Pancreas (tissue), 10 donors: ENCODE measurements around the gene IFI44. TPM values are rescaled to one million over a fixed set of nuclear protein-coding genes. Genes with fewer than 3 reads are reported as not detected.
A peak's percentile ranks its signal among the peaks of the same experiment; 100 is the strongest.

Experiments used
- ATAC-seq, 4 donors: fragments of 200-7000 bp; cut with Tn5 transposase; one replicate each; pipeline versions ENCODE4 v1.8.0 to v1.9.1; 2020; ENCODE audit warnings: mild to moderate bottlenecking in 4 of 4, moderate library complexity in 4 of 4
- DNase-seq, 6 donors: peaks; one replicate each; pipeline ENCODE4 v3.0.0-alpha.2; 2020
- FAIRE-seq: peaks from 2 replicates; lab custom pipeline; 2012; peaks lifted over from hg19 to GRCh38; lab: Jason Lieb, UNC
- H3K27ac ChIP-seq, 4 donors: fragments of 200-600 bp; sonication (generic); 1 replicate in 3 of 4; 2 replicates in 1 of 4; pipeline versions ENCODE4 v1.5.0 to v1.8.0; 2020
- H3K27me3 ChIP-seq, 4 donors: fragments of 200-600 bp; one replicate each; pipeline ENCODE4 v1.8.0; 2021
- H3K36me3 ChIP-seq, 3 donors: fragments of 200-600 bp; sonication (generic) in 1 of 3; one replicate each; pipeline versions ENCODE4 v1.5.0 to v1.8.0; 2020 to 2021
- H3K4me1 ChIP-seq, 3 donors: fragments of 200-600 bp; one replicate each; pipeline ENCODE4 v1.8.0; 2021
- H3K4me3 ChIP-seq, 4 donors: fragments of 200-600 bp; sonication (generic) in 2 of 4; one replicate each; pipeline versions ENCODE4 v1.5.0 to v1.8.0; 2020 to 2021
- H3K9me3 ChIP-seq, 4 donors: fragments of 200-600 bp; one replicate each; pipeline ENCODE4 v1.8.0; 2021
- CTCF ChIP-seq, 4 donors: fragments of 200-600 bp; sonication (generic) in 3 of 4; IDR thresholded peaks; one replicate each; pipeline versions ENCODE4 v1.5.0 to v1.8.0; 2021; ENCODE audit warnings: antibody characterized with exemption in 4 of 4
- WGBS, 2 donors: extraction: QIAGEN DNeasy Blood & Tissue Kit; methylation state at CpG; one replicate each; pipeline ENCODE4 v1.1.7; 2013; 5-methylcytosine and 5-hydroxymethylcytosine counted together
- intact Hi-C, 3 donors: fragments of 100-400 bp; cut with DNase I; formaldehyde crosslinking; loops; one replicate each; pipeline versions ENCODE4 v1.11.1 to v1.14.2; 2022
- polyA plus RNA-seq, 2 donors: library from polyadenylated mRNA; stranded (reverse); fragments of 200-250 nt; gene quantifications; one replicate each; pipeline ENCODE4 v1.2.3, GENCODE V29; 2013
- total RNA-seq, 6 donors: library from RNA; stranded (reverse); fragmentation: NEBNext Ultra II Directional in 4 of 6; extraction: Animal tissue kit (Norgen Biotek cat#: 25700) in 4 of 6; gene quantifications; one replicate each; pipeline versions ENCODE4 v1.2.1 to v1.2.4, GENCODE V29; 2021 to 2023
- donor health status: healthy with polysubstance abuse.
- donor health status: DM: no; HTN: no; CAD: no; lungs with moderate emphysema.
- donor health status: DM: no; HTN: no; CAD: no.
- donor health status: control.
- donor health status: control.
- donor health status: Bipolar disorder and iron deficiency.
- donor health status: DM: yes; HTN: yes; CAD: no.
- donor health status: DM: no; HTN: no; CAD: no.
- donor health status: DM: no; HTN: no; CAD: no.
- donor health status: DM: yes; HTN: yes; CAD: no.

The IFI44 gene
- total and polyA plus RNA-seq, 8 donors, result 2.5 to 17.6 (median 8.0) TPM

GRCh38 chr1:78641558-78641957, 8.1 kb upstream of the IFI44 start:
- Histone ChIP-seq H3K9me3 (no peaks in the 10 kb centered on the region), H3K27me3 (no peaks in the 10 kb centered on the region), H3K4me3 (no peak overlapping the region), H3K4me1 (no peaks in the 10 kb centered on the region), H3K36me3 (no peaks in the 10 kb centered on the region), H3K27ac (no peak overlapping the region)
- no peak for TF ChIP-seq CTCF (IDR thresholded peaks at IDR 0.05)
- ATAC-seq (no peak), DNase-seq (no peak), FAIRE-seq (no peak)
- intact Hi-C loops, result no loop called here
- 74 to 75% methylated on average over 4 of the region's 4 CpGs for WGBS, 2 donors

- ATAC-seq (peak in 2 of 4 donors; percentile 28 to 44), FAIRE-seq (no peak), DNase-seq (no peak)
- no peak overlapping the region for H3K27ac ChIP-seq
- H3K36me3 ChIP-seq, result no peaks in the 10 kb centered on the region
- 53 to 70% methylated on average over 1 of the region's 1 CpG for WGBS, 2 donors
- H3K27me3 ChIP-seq, result no peaks in the 10 kb centered on the region
- no peak for TF ChIP-seq CTCF (IDR thresholded peaks at IDR 0.05)
- H3K4me3 ChIP-seq, result no peak overlapping the region
- no peaks in the 10 kb centered on the region for H3K9me3 ChIP-seq
- H3K4me1 ChIP-seq, result peaks cover 0 to 7% (median 5%) of the 10 kb centered on the region in 3 donors
- intact Hi-C loops, result no loop called here
Observed at GRCh38 chr1:78645723-78646122, 3.9 kb upstream of the IFI44 start.

DNA sequence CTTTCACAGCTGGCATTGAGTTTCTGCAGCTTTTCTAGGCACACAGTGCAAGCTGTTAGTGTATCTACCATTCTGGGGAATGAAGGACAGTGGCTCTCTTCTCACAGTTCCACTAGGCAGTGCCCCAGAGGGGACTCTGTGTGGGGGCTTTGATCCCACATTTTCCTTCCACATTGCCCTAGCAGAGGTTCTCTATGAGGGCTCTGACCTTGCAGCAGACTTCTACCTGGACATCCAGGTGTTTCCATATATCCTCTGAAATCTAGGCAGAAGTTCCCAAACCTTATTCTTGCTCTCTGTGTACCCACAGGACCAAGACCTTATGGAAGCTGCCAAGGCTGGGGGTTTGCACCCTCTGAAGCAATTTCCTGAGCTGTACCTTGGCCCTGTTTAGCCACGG, 2.4 kb upstream of the IFI44 start:
- DNase-seq, result no peak
- no peak for FAIRE-seq
- ATAC-seq, result no peak

GRCh38 chr1:78650114-78650660, 556 bp downstream of the IFI44 start:
- peak overlapping the region in 2 of 4 donors; percentile 31 to 37 for H3K4me3 ChIP-seq
- 65 to 73% methylated on average over 6 of the region's 6 CpGs for WGBS, 2 donors

More for the DNA sequence above, 2.4 kb upstream of the IFI44 start:
- Histone ChIP-seq H3K36me3 (no peaks in the 10 kb centered on the region), H3K4me3 (no peak overlapping the region), H3K27me3 (no peaks in the 10 kb centered on the region), H3K27ac (no peak overlapping the region), H3K9me3 (no peaks in the 10 kb centered on the region), H3K4me1 (peaks cover 0 to 11% (median 5%) of the 10 kb centered on the region in 3 donors)
- 93 to 100% methylated on average over 1 of the region's 1 CpG for WGBS, 2 donors
- intact Hi-C loops, result no loop called here
- TF ChIP-seq CTCF (IDR thresholded peaks at IDR 0.05), result no peak

More at GRCh38 chr1:78650114-78650660, 556 bp downstream of the IFI44 start:
- FAIRE-seq (no peak), ATAC-seq (peak; percentile 24 to 54 (median 40)), DNase-seq (no peak)
- intact Hi-C loops, result no loop called here
- Histone ChIP-seq H3K9me3 (no peaks in the 10 kb centered on the region), H3K27me3 (no peaks in the 10 kb centered on the region), H3K4me1 (peaks cover 0 to 11% (median 10%) of the 10 kb centered on the region in 3 donors), H3K27ac (peak overlapping the region in 2 of 4 donors; percentile 20 to 73), H3K36me3 (no peaks in the 10 kb centered on the region)
- TF ChIP-seq CTCF (IDR thresholded peaks at IDR 0.05), result no peak
